ENCODE measurements around the gene STMND1.

Gene STMND1

DNA sequence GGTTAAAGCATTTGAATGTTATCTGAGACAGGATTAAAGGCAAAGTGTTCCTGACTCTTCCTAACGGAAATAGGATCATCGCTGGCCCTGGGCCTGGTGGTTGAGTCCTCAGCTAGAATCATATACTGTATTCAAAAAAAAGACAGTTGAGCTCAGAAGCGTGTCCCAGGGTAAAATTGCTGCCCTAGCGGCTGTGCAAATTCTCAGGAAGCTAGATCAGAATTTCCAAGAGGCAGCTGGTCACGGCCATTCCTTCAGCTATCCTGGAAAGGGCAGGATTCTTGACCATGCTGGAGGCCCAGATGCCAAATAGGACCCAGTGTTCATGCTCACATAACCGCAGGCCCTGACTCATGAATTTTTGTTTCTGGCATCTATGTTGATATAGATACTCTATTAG, 67.4 kb downstream of the STMND1 start:
- no peak overlapping the region for H3K27ac Mint-ChIP-seq

DNA sequence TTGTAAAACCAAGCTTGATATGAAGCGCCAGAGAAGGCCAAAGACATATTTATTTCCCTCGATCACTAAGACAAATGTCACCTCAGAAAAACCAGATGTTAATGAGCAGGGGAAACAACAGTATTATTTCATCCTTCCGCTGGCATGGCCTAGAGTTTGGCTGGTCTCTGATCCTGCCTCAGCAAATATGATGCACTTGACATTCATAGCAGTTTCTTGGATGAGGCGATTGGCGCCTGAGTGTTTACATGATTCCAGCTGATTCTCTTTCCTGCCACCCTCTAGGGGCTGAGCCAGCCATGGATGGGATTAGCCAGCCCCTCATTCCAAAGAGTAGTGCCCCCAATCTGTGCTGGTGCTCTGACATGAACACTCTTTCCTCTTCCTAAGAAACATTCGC, 67.9 kb downstream of the STMND1 start:
- Mint-ChIP-seq H3K4me3 (no peak overlapping the region), H3K27me3 (peaks cover 4% of the 10 kb centered on the region), H3K9me3 (no peaks in the 10 kb centered on the region), H3K36me3 (no peaks in the 10 kb centered on the region), H3K27ac (no peak overlapping the region), H3K4me1 (no peaks in the 10 kb centered on the region)

More for the DNA sequence above, 67.4 kb downstream of the STMND1 start:
- Mint-ChIP-seq H3K36me3 (no peaks in the 10 kb centered on the region), H3K4me3 (no peak overlapping the region), H3K27me3 (peaks cover 5% of the 10 kb centered on the region), H3K9me3 (no peaks in the 10 kb centered on the region), H3K4me1 (no peaks in the 10 kb centered on the region)

DNA sequence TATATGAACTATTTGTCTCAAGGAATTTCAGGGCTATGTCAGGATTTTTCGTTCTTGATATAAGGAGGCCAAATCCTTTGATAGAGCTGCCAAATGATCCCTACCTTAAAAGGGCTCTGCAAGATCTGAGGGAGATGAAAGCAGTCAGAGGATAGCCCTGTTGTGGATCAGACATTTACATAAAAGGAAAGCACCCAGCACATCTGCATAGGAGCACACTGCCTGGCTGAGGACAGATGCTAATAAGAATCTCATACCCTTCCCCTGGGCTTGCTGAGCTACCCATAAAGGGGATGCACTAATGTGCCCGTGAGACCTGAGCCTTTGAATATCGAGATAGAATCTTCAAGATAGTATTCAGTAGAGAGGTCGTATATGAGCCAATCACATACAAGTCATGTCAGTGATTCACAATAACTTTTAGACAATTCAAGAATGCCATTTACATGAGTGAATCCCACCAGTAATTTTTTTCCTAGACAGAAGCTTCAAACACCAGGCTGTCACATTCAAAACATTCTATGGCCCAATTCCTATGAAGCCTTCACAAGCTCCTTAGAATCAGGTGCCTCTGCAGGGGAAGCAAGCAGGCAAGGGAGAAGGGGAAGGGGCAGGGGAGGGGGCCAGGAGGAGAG, 71.1 kb downstream of the STMND1 start:
- no peak overlapping the region for H3K27ac Mint-ChIP-seq
- H3K4me1 Mint-ChIP-seq: no peaks in the 10 kb centered on the region
- H3K27me3 Mint-ChIP-seq: peaks cover 6% of the 10 kb centered on the region
- H3K4me3 Mint-ChIP-seq: no peak overlapping the region
- H3K9me3 Mint-ChIP-seq: no peaks in the 10 kb centered on the region
- no peaks in the 10 kb centered on the region for H3K36me3 Mint-ChIP-seq

DNA sequence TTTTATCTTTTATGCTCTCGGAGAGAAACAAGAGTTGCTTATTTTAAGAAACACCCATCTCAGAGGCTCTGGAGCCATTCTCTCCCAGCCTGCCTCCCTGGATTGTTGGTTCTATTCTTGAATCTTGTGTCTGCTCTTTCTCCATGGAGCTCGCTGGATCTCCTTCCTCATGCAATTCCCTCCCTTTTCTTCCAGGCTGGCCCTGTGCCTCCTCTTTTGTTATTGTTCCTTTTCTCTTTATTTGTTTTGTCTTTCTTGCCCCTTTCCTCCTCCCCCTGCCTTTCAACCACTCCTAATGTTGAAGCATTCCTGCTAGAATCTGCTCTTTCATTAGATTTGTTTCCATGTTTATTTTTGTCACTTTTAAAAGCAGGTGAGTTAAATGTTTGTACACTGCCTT, 76.5 kb downstream of the STMND1 start:
- Mint-ChIP-seq H3K27ac (no peak overlapping the region), H3K4me3 (no peak overlapping the region), H3K27me3 (peaks cover 6% of the 10 kb centered on the region), H3K4me1 (no peaks in the 10 kb centered on the region), H3K9me3 (no peaks in the 10 kb centered on the region), H3K36me3 (no peaks in the 10 kb centered on the region)

DNA sequence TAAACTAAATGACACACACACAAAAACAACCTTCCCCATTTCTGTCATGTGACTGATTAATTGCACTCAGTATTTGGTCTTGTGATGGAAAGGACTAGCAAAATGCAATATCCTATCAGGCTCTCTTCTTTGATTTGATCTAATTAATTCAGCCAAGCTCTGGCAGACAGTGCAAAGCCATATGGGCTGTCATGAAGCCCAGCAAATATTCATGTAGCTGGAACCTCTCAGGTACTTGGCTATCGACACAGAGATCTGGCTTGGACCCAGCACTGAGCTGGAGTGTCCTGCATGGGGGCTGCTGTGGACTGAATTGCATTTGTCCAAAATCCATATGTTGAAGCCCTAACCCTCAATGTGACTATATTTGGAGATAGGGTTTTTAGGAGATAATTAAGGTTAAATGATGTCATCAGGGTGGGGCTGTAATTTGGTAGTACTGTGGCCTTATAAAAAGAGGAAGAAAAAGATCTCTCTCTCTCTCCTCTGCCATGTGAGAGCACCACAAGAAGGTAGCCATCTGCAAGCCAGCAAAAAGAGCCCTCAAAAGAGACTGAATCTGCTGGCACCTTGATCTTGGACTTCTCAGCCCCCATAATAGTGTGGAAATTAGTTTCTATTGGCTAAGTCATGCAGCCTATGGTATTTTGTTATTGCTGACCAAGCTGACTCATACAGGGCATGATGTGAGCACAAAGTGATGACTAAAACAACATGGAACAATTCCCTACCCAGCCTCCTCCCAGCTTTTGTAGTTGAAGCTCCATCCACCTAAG, 77.1 kb downstream of the STMND1 start:
- no peaks in the 10 kb centered on the region for H3K9me3 Mint-ChIP-seq
- H3K4me3 Mint-ChIP-seq: no peak overlapping the region
- no peak overlapping the region for H3K27ac Mint-ChIP-seq
- H3K27me3 Mint-ChIP-seq: peaks cover 8% of the 10 kb centered on the region
- no peaks in the 10 kb centered on the region for H3K36me3 Mint-ChIP-seq
- no peaks in the 10 kb centered on the region for H3K4me1 Mint-ChIP-seq

DNA sequence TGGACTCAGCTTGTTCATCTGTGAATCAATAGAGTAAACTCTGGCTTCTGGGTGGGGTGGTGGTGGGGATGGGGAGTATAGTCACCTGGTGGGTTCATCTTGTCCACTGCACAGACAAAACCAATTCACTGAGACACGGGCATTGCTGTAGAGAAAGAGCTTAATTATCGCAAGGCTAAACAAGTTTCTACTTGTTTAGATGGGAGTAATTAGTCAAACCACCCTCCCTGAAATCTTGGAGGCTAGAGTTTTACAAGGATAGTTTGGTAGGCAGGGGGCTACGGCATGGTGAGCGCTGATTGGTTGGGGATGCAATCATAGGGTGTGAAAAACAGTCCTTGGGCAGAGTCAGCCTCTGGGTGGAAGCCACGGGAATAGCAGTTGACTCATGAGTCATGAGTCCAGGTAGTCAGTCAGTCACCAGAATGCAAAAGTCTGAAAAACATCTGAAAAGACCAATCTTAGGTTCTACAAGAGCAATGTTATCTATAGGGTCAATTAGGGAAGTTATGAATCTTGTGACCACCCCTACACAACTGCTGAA, 77.8 kb downstream of the STMND1 start:
- H3K27ac Mint-ChIP-seq: no peak overlapping the region
- no peaks in the 10 kb centered on the region for H3K9me3 Mint-ChIP-seq
- peaks cover 8% of the 10 kb centered on the region for H3K27me3 Mint-ChIP-seq
- H3K36me3 Mint-ChIP-seq: no peaks in the 10 kb centered on the region
- no peaks in the 10 kb centered on the region for H3K4me1 Mint-ChIP-seq
- H3K4me3 Mint-ChIP-seq: no peak overlapping the region

Data from activated naive CD4-positive, alpha-beta T cell treated with anti-CD3 and anti-CD28 coated beads, Interleukin-2, amount 50 U/mL, for 24 hours (primary cell).